K562 (cell line): Measurements from ENCODE around the gene TGFBR1. TPM values are rescaled to one million over a fixed set of nuclear protein-coding genes. Genes with fewer than 3 reads are reported as not detected.

Experiments used
- ATAC-seq: fragments of 200-7000 bp; cut with Tn5 transposase; 3 replicates; pipeline ENCODE4 v1.9.1; 2020; ENCODE audit warnings: moderate library complexity
- BruUV-seq: library from RNA; stranded (reverse); fragments of 400-500 nt; replicated peaks from 2 replicates; lab custom pipeline; 2021; lab: Mats Ljungman, UMichigan
- CTCF ChIA-PET: fragments of 300-600 bp; formaldehyde crosslinking; extraction: SDS; loops from one replicate; lab custom pipeline; 2021; ENCODE audit warnings: low intra/inter-chr PET ratio; lab: Yijun Ruan, JAX
- POLR2A ChIA-PET: fragments of 300-600, 350-650 bp; sonication (Branson Sonifier 250); formaldehyde crosslinking; extraction: SDS; loops from one replicate; lab custom pipeline; 2021; ENCODE audit warnings: antibody characterized with exemption, inconsistent platforms; lab: Yijun Ruan, JAX
- DNase-seq, 4 experiments: peaks; one replicate each; pipeline versions ENCODE4 v3.0.0 to v3.0.0-alpha.2; 2011 to 2018; ENCODE audit warnings: low spot score in 3 of 4, mixed read lengths in 3 of 4; ENCODE audit errors: extremely low read depth in 1 of 4
- FAIRE-seq: peaks from 2 replicates; lab custom pipeline; 2011; peaks lifted over from hg19 to GRCh38; lab: Jason Lieb, UNC
- H2AFZ ChIP-seq: 2 replicates; pipeline ENCODE4 v1.6.0; 2011; ENCODE audit warnings: low read depth, low read length, control low read depth, inconsistent platforms
- H3K27ac ChIP-seq: fragments of 200-600 bp; 3 replicates; pipeline ENCODE4 v1.8.0; 2011; ENCODE audit warnings: low read depth, mild to moderate bottlenecking, control low read depth, inconsistent platforms, low read length, moderate library complexity, mixed read lengths; ENCODE audit errors: extremely low read depth
- H3K27me3 ChIP-seq, 2 experiments: fragments of 300-600 bp in 1 of 2; 2 replicates in 1 of 2; 3 replicates in 1 of 2; pipeline versions ENCODE4 v1.6.0 to v1.8.0; 2011; ENCODE audit warnings: inconsistent platforms in 2 of 2, low read length in 2 of 2, mild to moderate bottlenecking in 1 of 2, mixed read lengths in 1 of 2, moderate library complexity in 1 of 2; ENCODE audit not compliant: control insufficient read depth in 2 of 2, insufficient read depth in 2 of 2
- H3K36me3 ChIP-seq: fragments of 300-600 bp; 3 replicates; pipeline ENCODE4 v1.8.0; 2011; ENCODE audit warnings: mild to moderate bottlenecking, low read length, inconsistent platforms; ENCODE audit not compliant: control insufficient read depth, insufficient read depth
- H3K4me1 ChIP-seq, 2 experiments: fragments of 200-600 bp in 1 of 2; replicated peaks in 1 of 2; 2 replicates in 1 of 2; 3 replicates in 1 of 2; pipeline versions ENCODE4 v1.5.1 to v1.8.0; 2011; ENCODE audit warnings: inconsistent platforms in 2 of 2, low read length in 2 of 2, mild to moderate bottlenecking in 1 of 2, mixed read lengths in 1 of 2, moderate library complexity in 1 of 2; ENCODE audit not compliant: control insufficient read depth in 2 of 2, insufficient read depth in 2 of 2
- H3K4me2 ChIP-seq: 2 replicates; pipeline ENCODE4 v1.6.1; 2011; ENCODE audit warnings: low read length, control low read depth, inconsistent platforms, mixed read lengths; ENCODE audit not compliant: insufficient read depth
- H3K4me3 ChIP-seq: fragments of 200-600 bp; sonication (generic), shearing (Covaris generic); 2 replicates; pipeline ENCODE4 v1.5.1; 2016; ENCODE audit warnings: control low read depth, inconsistent platforms
- H3K79me2 ChIP-seq: fragments of 200-600 bp; 3 replicates; pipeline ENCODE4 v1.8.0; 2011; ENCODE audit warnings: low read length, inconsistent platforms; ENCODE audit not compliant: control insufficient read depth, insufficient read depth
- H3K9ac ChIP-seq, 2 experiments: 2 replicates each; pipeline versions ENCODE4 v1.6.0 to v1.6.1; 2011; ENCODE audit warnings: low read depth in 2 of 2, low read length in 2 of 2, control low read depth in 1 of 2, inconsistent platforms in 1 of 2, mild to moderate bottlenecking in 1 of 2, mixed read lengths in 1 of 2; ENCODE audit not compliant: insufficient read depth in 1 of 2
- H3K9me1 ChIP-seq: one replicate; pipeline ENCODE4 v1.6.0; 2011; ENCODE audit warnings: inconsistent platforms, mild to moderate bottlenecking, low read length, moderate library complexity; ENCODE audit not compliant: control insufficient read depth, insufficient read depth
- H3K9me3 ChIP-seq: replicated peaks from 2 replicates; pipeline ENCODE4 v1.5.1; 2011; ENCODE audit warnings: low read depth, low read length, inconsistent platforms; ENCODE audit not compliant: control insufficient read depth, insufficient read depth
- H4K20me1 ChIP-seq: replicated peaks from 2 replicates; pipeline ENCODE4 v1.6.1; 2011; ENCODE audit warnings: low read length, inconsistent platforms, mixed read lengths; ENCODE audit not compliant: control insufficient read depth, insufficient read depth
- ARID2 ChIP-seq: fragments of 450-650 bp; IDR thresholded peaks from 2 replicates; pipeline ENCODE4 v1.6.1; 2017; ENCODE audit warnings: antibody characterized with exemption, mild to moderate bottlenecking
- BMI1 ChIP-seq: fragments of 150-350 bp; IDR thresholded peaks from 2 replicates; pipeline ENCODE4 v1.6.1; 2014; ENCODE audit warnings: low read length
- DPF2 ChIP-seq: fragments of 450-650 bp; IDR thresholded peaks from 2 replicates; pipeline ENCODE4 v1.6.1; 2016
- FOXK2 ChIP-seq, 2 experiments: fragments of 450-650 bp; IDR thresholded peaks in 1 of 2; conservative IDR thresholded peaks in 1 of 2; 2 replicates each; pipeline ENCODE4 v1.6.1; 2016; ENCODE audit warnings: low read depth in 2 of 2, mild to moderate bottlenecking in 1 of 2
- POLR2A ChIP-seq: fragments of 450-650 bp; conservative IDR thresholded peaks from 2 replicates; pipeline ENCODE4 v1.6.1; 2016
- SIRT6 ChIP-seq: IDR thresholded peaks from one replicate; pipeline ENCODE4 v1.6.1; 2012; ENCODE audit warnings: low read depth, mild to moderate bottlenecking, control low read depth, inconsistent platforms, low read length, moderate library complexity
- SMARCA4 ChIP-seq: fragments of 450-650 bp; IDR thresholded peaks from 2 replicates; pipeline ENCODE4 v1.6.1; 2016
- SMARCA5 ChIP-seq: fragments of 450-650 bp; IDR thresholded peaks from 2 replicates; pipeline ENCODE4 v1.6.1; 2016
- ZBED1 ChIP-seq: IDR thresholded peaks from 2 replicates; pipeline ENCODE4 v1.6.1; 2014
- ZBTB43 ChIP-seq: sonication (generic); formaldehyde crosslinking; IDR thresholded peaks from 2 replicates; pipeline ENCODE4 v1.8.0; 2023; ENCODE audit warnings: mild to moderate bottlenecking, missing genetic modification reagents
- ZEB2 ChIP-seq: fragments of 450-650 bp; IDR thresholded peaks from 2 replicates; pipeline ENCODE4 v1.6.1; 2016
- ZNF212 ChIP-seq: fragments of 450-650 bp; formaldehyde crosslinking; IDR thresholded peaks from 2 replicates; pipeline ENCODE4 v1.4.0; 2020; ENCODE audit warnings: mild to moderate bottlenecking
- ZNF239 ChIP-seq: fragments of 250-450 bp; sonication (Bioruptor Pico); IDR thresholded peaks from 2 replicates; pipeline ENCODE4 v1.4.0; 2020; ENCODE audit warnings: mild to moderate bottlenecking
- WGBS: fragments of 100-300 bp; shearing (Covaris generic); methylation state at CpG from one replicate; pipeline ENCODE4 v1.1.6; 2016; ENCODE audit warnings: low coverage, mixed read lengths; ENCODE audit not compliant: insufficient coverage; ENCODE audit errors: missing lambda C conversion rate; 5-methylcytosine and 5-hydroxymethylcytosine counted together
- in situ Hi-C: fragments of 300-500 bp; cut with MboI; formaldehyde crosslinking; loops from 4 replicates; pipeline ENCODE4 v1.15.0; 2018; ENCODE audit warnings: inconsistent platforms, mixed read lengths
- intact Hi-C: fragments of 100-400 bp; cut with micrococcal nuclease; formaldehyde crosslinking; loops from 2 replicates; pipeline ENCODE4 v1.14.2; 2022
- polyA plus RNA-seq, 8 experiments: library from polyadenylated mRNA; depleted of rRNA in 4 of 8; stranded (reverse) in 5 of 8; unstranded in 3 of 8; fragments of >200 nt; fragmentation: Nextera tagmentation in 2 of 8; fragmentation: Illumina TruSeq in 1 of 8; extraction: Ambion mirVana in 2 of 8; extraction: Trizol in 1 of 8; gene quantifications; 2 replicates each; pipeline versions ENCODE4 v1.2.1 to v1.2.3, GENCODE V29; 2011 to 2014; ENCODE audit warnings: inconsistent platforms in 1 of 8, missing spikeins in 1 of 8
- total RNA-seq, 7 experiments: library from RNA; depleted of rRNA in 6 of 7; stranded (reverse); fragments of >200 nt in 6 of 7; fragmentation: Illumina TruSeq in 2 of 7; extraction: Trizol in 2 of 7; gene quantifications; 2 replicates each; pipeline versions ENCODE4 v1.2.1 to v1.2.3, GENCODE V29; 2011 to 2021; ENCODE audit warnings: low replicate concordance in 1 of 7
- TF ChIP-seq, protein P1 (sequence below), 2 experiments: IDR thresholded peaks; 2 replicates each; pipeline ENCODE4 v1.6.1; 2011; ENCODE audit warnings: borderline replicate concordance in 1 of 2, control low read depth in 1 of 2, low read depth in 1 of 2, low read length in 1 of 2, mild to moderate bottlenecking in 1 of 2, mixed read lengths in 1 of 2, moderate library complexity in 1 of 2; ENCODE audit not compliant: insufficient read depth in 1 of 2, insufficient read length in 1 of 2, poor library complexity in 1 of 2, severe bottlenecking in 1 of 2; ENCODE audit errors: extremely low read depth in 1 of 2
- TF ChIP-seq, protein P2 (sequence below): sonication (generic); formaldehyde crosslinking; IDR thresholded peaks from 2 replicates; pipeline ENCODE4 v1.8.0; 2022; ENCODE audit warnings: missing genetic modification reagents, mild to moderate bottlenecking, borderline replicate concordance

The TGFBR1 gene
- total and polyA plus RNA-seq, 9 of the 15 experiments (the other 6 are each of a cell fraction or from before 2014, with no cell fraction given): 15.5 to 62.4 (median 42.7) TPM

DNA sequence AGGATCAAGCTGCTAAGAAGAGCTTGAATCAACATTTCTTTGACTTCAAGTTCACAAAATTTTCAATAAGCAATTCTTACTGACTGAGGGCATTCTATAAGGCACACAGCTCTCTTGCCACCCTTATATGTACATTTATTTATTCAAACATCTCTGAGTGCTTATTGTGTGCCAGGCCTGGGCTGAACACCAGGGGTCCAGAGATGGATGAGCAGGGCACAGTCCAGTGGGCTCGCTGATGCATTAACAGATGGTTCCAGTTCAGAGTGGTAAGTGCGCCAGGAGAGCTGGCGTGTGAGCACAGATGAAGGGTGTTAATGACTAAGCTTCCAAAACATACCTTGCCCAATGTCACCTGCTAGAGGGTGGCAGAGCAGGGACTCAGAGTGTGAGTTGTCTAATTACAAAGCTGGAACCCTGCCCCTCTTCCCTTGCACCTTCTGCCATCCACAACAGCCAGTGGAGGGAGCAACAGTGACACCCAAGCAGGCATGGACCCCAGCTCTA lies 92.3 kb downstream of the TGFBR1 start:
- CTCF ChIA-PET: no interaction called here
- no peak; the same call in 2 of the 3 replicates for ATAC-seq
- POLR2A ChIA-PET: interaction anchor here (0.8 to 1.8 kb wide), 5 partner anchors 9 to 25 kb away, joined by 3 to 5 read pairs (median 4); partner anchors contain the start of genes ALG2 and SEC61B
- no TSS peak for BruUV-seq
- no peaks in the 10 kb centered on the region for H3K9me3 ChIP-seq
- no peak for TF ChIP-seq SIRT6
- TF ChIP-seq SMARCA5: no peak
- TF ChIP-seq, all 486 proteins: peak for 0
- Histone ChIP-seq H3K9ac (no peak overlapping the region), H3K4me2 (no peak overlapping the region), H3K27ac (no peak overlapping the region), H2AFZ (no peak overlapping the region), H3K4me1 (no peaks in the 10 kb centered on the region; a peak in 1 of 5 replicates), H3K9me1 (no peaks in the 10 kb centered on the region), H4K20me1 (no peaks in the 10 kb centered on the region), H3K27me3 (peaks cover 32 to 38% of the 10 kb centered on the region in 2 experiments), H3K36me3 (no peaks in the 10 kb centered on the region), H3K79me2 (no peaks in the 10 kb centered on the region), H3K4me3 (no peak overlapping the region)
- intact Hi-C loops (no loop called here), in situ Hi-C loops (loop anchor here (10.0 kb wide), 1 partner anchor 168 kb away; no protein-coding TSS in a partner anchor)
- no peak for FAIRE-seq
- WGBS: 0% methylated on average over 3 of the region's 3 CpGs
- DNase-seq: no peak

- DNase-seq: no peak
- CTCF ChIA-PET: no interaction called here
- no peak for FAIRE-seq
- Histone ChIP-seq H3K27me3 (peaks cover 32 to 34% of the 10 kb centered on the region in 2 experiments), H3K27ac (no peak overlapping the region), H3K4me3 (no peak overlapping the region), H3K4me1 (no peaks in the 10 kb centered on the region; a peak in 1 of 5 replicates), H3K4me2 (no peak overlapping the region), H3K9me1 (no peaks in the 10 kb centered on the region), H3K9ac (no peak overlapping the region), H2AFZ (no peak overlapping the region), H3K36me3 (no peaks in the 10 kb centered on the region), H3K9me3 (no peaks in the 10 kb centered on the region), H3K79me2 (no peaks in the 10 kb centered on the region), H4K20me1 (no peaks in the 10 kb centered on the region)
- POLR2A ChIA-PET: interaction anchor here (0.6 to 1.1 kb wide), 4 partner anchors 10 to 621 kb away, joined by 3 to 4 read pairs (median 3); no protein-coding TSS in a partner anchor
- intact Hi-C loops: no loop called here
- peak; percentile 45 for ATAC-seq
- BruUV-seq: no TSS peak
- in situ Hi-C loops: loop anchor here (10.0 kb wide), 1 partner anchor 167 kb away; no protein-coding TSS in a partner anchor
- 2% methylated on average over 9 of the region's 9 CpGs for WGBS
- TF ChIP-seq POLR2A (no peak), FOXK2 (conservative IDR thresholded peaks at IDR 0.05 in 1 of 2, IDR thresholded peaks at IDR 0.05 in 1 of 2; ENCODE audit: low read depth in 2 of 2) (no peak), ZNF212 (no peak), ARID2 (no peak), ZEB2 (no peak), ZBTB43 (CRISPR knock-in tag) (no peak), SMARCA4 (no peak), BMI1 (no peak), ZNF239 (CRISPR knock-in tag) (no peak), DPF2 (no peak), ZBED1 (no peak)
- TF ChIP-seq, protein P1, sequence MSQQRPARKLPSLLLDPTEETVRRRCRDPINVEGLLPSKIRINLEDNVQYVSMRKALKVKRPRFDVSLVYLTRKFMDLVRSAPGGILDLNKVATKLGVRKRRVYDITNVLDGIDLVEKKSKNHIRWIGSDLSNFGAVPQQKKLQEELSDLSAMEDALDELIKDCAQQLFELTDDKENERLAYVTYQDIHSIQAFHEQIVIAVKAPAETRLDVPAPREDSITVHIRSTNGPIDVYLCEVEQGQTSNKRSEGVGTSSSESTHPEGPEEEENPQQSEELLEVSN (IDR thresholded peaks at IDR 0.05; ENCODE audit: borderline replicate concordance in 1 of 2, extremely low read depth in 1 of 2, insufficient read depth in 1 of 2, insufficient read length in 1 of 2, low read depth in 1 of 2, low read length in 1 of 2, poor library complexity in 1 of 2, severe bottlenecking in 1 of 2): no peak
- TF ChIP-seq, protein P2, sequence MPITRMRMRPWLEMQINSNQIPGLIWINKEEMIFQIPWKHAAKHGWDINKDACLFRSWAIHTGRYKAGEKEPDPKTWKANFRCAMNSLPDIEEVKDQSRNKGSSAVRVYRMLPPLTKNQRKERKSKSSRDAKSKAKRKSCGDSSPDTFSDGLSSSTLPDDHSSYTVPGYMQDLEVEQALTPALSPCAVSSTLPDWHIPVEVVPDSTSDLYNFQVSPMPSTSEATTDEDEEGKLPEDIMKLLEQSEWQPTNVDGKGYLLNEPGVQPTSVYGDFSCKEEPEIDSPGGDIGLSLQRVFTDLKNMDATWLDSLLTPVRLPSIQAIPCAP (CRISPR knock-in tag): no peak
These were observed 93.1 kb downstream of the TGFBR1 start for GRCh38 chr9:99197987-99198386.
